Motor neuron (in vitro differentiated cells): ENCODE measurements around the gene EPS8L2. TPM values are rescaled to one million over a fixed set of nuclear protein-coding genes. Genes with fewer than 3 reads are reported as not detected.

Experiments
- ATAC-seq, 8 experiments: fragments of 200-7000 bp; cut with Tn5 transposase; replicated peaks in 6 of 8; 2 replicates each; pipeline ENCODE4 v1.8.0; 2021; ENCODE audit warnings: mild to moderate bottlenecking in 8 of 8, moderate library complexity in 8 of 8
- H3K27ac ChIP-seq, 2 donors: fragments of 250-450 bp; sonication (Bioruptor Pico); 2 replicates each; pipeline ENCODE4 v1.9.0; 2021; ENCODE audit warnings: antibody characterized with exemption in 2 of 2, mild to moderate bottlenecking in 2 of 2, moderate library complexity in 1 of 2
- H3K4me1 ChIP-seq, 2 donors: fragments of 250-450 bp; sonication (Bioruptor Pico); replicated peaks in 1 of 2; 2 replicates each; pipeline ENCODE4 v1.6.1; 2021; ENCODE audit warnings: antibody characterized with exemption in 2 of 2, mild to moderate bottlenecking in 2 of 2, moderate library complexity in 1 of 2
- H3K4me3 ChIP-seq, 5 donors: fragments of 250-450 bp; sonication (Bioruptor Pico); 2 replicates each; pipeline ENCODE4 v1.9.0; 2021; ENCODE audit warnings: antibody characterized with exemption in 5 of 5, mild to moderate bottlenecking in 5 of 5, moderate library complexity in 4 of 5
- WGBS, 10 experiments: fragments of 450-650 bp; shearing (Covaris generic); methylation state at CpG; one replicate each; pipeline ENCODE4 v1.0.0; 2022; 5-methylcytosine and 5-hydroxymethylcytosine counted together
- in situ Hi-C, 9 experiments: fragments of 400-800 bp; cut with MboI; loops; one replicate each; pipeline ENCODE4 v1.15.0; 2021; ENCODE audit warnings: low sequenced_read_pairs in 9 of 9, low pct_unique_long_range_greater_than_20kb in 2 of 9; ENCODE audit not compliant: unreplicated experiment in 9 of 9
- total RNA-seq, 8 experiments: library from RNA; unstranded; fragments of 300-600 nt; gene quantifications; 2 replicates each; pipeline versions ENCODE4 v1.2.3 to v1.2.4, GENCODE V29; 2022

EPS8L2 gene
- total RNA-seq, 8 experiments from 2014 or later = 1.2 to 41.9 (median 7.9) TPM

DNA sequence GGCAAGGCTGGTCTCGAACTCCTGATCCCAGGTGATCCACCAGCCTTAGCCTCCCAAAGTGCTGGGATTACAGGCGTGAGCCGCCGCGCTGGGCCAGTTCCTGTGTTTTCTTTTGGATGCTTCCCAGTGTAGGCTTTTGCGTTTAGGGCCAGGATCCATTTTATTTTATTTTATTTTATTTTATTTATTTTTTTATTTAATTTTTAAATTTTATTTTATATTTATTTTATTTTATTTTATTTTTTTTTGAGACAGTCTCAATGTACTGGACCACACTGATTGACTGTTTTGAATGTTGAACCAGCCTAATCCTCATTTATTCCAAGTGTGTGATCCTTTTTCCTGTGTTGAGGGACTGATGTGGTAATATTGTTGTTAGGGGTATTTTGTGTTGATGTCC, 8.4 kb downstream of the EPS8L2 start:
- ATAC-seq = no peak
- in situ Hi-C loops = no loop called here
- WGBS, 10 experiments = 89 to 100% (median 97%) methylated on average over 1 to 6 of the region's 6 CpGs; no CpG with 5 or more reads in 1 of the 10 experiments
- H3K4me3 ChIP-seq = no peak overlapping the region
- no peak overlapping the region for H3K27ac ChIP-seq
- H3K4me1 ChIP-seq = peaks cover 0 to 5% of the 10 kb centered on the region in 2 donors

DNA sequence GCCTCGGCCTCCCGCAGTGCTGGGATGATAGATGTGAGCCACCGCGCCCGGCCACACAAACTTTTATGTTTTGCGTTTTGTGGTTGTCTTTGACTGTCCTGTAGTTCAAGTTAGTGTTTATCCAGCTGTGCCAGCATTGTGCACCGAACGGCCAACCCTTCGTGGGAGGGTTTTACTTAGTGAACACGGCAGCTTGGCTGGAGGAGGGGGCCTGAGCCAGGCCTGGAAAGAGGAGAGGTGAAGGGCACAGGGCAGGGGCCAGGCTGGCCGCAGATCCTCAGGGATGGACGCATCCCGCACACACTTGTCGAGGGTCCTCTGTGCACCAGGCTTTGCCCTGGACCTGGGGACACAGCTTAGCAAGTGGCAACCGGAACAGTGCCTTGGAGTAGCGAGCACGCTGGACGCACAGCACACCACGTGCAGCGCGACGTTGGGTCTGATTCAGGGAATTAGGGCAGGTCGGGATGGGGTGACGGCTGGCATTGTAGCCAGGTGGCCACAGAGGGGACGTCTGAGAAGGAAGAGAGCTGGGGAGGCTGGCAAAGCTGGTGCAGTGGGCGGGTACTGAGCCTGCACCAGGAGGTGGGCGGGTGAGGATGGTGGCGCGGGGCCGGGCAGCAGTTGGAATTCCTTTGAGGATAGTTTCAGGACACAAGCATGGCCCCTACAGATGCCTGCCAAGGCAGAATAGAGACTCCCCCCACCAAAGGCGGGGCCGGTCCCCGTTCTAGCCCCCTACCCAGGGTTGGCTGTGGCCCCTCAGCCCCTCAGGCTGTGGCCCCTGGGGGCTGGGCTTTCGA, 13.4 kb downstream of the EPS8L2 start:
- 68 to 100% (median 90%) methylated on average over 2 to 9 of the region's 34 CpGs; no CpG with 5 or more reads in 3 of the 10 experiments for WGBS, 10 experiments
- peak in 1 of 8 experiments; percentile 18 for ATAC-seq

DNA sequence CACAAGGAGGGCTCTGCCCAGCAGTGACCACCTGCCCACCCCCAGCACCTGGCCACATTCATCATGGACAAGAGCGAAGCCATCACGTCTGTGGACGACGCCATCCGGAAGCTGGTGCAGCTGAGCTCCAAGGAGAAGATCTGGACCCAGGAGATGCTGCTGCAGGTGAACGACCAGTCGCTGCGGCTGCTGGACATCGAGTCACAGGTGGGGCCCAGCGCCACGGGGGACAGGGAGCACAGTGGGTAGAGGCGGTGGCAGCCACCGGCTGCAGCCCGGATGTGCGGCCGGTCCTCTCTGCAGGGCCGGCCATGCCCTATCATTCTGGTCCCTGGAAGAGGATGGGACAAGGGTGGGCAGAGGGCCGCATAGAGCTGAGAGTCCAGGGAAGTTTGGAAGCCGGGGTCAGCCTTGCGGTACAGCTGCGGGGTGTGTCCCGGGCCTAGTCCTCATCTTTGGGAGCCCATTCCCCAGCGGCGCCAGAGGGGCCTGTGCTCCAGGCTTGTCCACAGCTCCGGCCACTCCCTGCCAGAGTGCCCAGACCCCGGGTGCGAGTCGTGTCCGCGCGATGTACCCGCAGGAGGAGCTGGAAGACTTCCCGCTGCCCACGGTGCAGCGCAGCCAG, 14.1 kb downstream of the EPS8L2 start:
- 20 to 100% (median 85%) methylated on average over 1 to 4 of the region's 35 CpGs; no CpG with 5 or more reads in 5 of the 10 experiments for WGBS, 10 experiments
- no peak for ATAC-seq
- no peak overlapping the region for H3K27ac ChIP-seq
- in situ Hi-C loops = no loop called here
- H3K4me3 ChIP-seq = no peak overlapping the region
- peaks cover 18 to 20% of the 10 kb centered on the region in 2 donors for H3K4me1 ChIP-seq

More for the DNA sequence above, 13.4 kb downstream of the EPS8L2 start:
- peaks cover 13 to 17% of the 10 kb centered on the region in 2 donors for H3K4me1 ChIP-seq
- in situ Hi-C loops = no loop called here
- no peak overlapping the region for H3K4me3 ChIP-seq
- H3K27ac ChIP-seq = no peak overlapping the region

DNA sequence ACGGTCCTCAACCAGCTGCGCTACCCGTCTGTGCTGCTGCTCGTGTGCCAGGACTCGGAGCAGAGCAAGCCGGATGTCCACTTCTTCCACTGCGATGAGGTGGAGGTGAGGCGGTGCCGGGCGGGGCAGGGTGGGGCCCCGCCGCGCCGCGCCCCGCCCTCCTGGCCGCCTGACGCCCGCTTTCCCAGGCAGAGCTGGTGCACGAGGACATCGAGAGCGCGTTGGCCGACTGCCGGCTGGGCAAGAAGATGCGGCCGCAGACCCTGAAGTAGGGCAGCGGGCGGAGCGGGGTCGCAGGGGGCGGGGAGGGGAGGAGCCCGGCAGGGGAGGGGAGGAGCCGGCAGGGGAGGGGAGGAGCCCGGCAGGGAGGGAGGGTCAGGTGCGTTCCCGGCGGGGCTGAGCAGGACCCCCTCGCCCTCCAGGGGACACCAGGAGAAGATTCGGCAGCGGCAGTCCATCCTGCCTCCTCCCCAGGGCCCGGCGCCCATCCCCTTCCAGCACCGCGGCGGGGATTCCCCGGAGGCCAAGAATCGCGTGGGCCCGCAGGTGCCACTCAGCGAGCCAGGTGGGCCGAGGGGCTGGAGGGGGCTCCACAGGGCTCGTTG, 14.7 kb downstream of the EPS8L2 start:
- in situ Hi-C loops = no loop called here
- H3K4me1 ChIP-seq = peaks cover 18 to 22% of the 10 kb centered on the region in 2 donors
- H3K27ac ChIP-seq = no peak overlapping the region
- peak overlapping the region in 1 of 5 donors; percentile 14 for H3K4me3 ChIP-seq
- 18% methylated on average over 3 of the region's 53 CpGs; no CpG with 5 or more reads in 9 of the 10 experiments for WGBS, 10 experiments
- peak in 5 of 8 experiments; percentile 21 to 76 (median 70) for ATAC-seq

DNA sequence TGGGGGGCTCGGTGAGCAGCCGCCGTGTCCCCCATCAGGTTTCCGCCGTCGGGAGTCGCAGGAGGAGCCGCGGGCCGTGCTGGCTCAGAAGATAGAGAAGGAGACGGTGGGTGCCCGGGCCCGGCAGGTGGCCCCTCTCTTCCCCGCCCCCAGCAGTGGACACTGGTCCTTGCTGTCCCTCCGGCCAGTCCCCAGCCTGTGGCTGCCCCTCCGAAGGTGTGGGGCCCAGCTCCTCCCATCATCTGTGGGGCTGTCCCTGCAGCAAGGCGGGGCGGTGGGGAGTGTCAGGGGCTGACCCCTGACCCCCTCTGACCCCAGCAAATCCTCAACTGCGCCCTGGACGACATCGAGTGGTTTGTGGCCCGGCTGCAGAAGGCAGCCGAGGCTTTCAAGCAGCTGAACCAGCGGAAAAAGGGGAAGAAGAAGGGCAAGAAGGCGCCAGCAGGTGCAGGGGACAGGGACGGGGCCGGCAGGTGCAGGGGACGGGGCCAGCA, 15.3 kb downstream of the EPS8L2 start:
- Histone ChIP-seq H3K4me1 (peaks cover 22 to 27% of the 10 kb centered on the region in 2 donors), H3K27ac (no peak overlapping the region), H3K4me3 (peak overlapping the region in 1 of 5 donors; percentile 14)
- in situ Hi-C loops = no loop called here
- WGBS, 10 experiments = 100% methylated on average over 1 of the region's 28 CpGs; no CpG with 5 or more reads in 9 of the 10 experiments
- no peak for ATAC-seq

DNA sequence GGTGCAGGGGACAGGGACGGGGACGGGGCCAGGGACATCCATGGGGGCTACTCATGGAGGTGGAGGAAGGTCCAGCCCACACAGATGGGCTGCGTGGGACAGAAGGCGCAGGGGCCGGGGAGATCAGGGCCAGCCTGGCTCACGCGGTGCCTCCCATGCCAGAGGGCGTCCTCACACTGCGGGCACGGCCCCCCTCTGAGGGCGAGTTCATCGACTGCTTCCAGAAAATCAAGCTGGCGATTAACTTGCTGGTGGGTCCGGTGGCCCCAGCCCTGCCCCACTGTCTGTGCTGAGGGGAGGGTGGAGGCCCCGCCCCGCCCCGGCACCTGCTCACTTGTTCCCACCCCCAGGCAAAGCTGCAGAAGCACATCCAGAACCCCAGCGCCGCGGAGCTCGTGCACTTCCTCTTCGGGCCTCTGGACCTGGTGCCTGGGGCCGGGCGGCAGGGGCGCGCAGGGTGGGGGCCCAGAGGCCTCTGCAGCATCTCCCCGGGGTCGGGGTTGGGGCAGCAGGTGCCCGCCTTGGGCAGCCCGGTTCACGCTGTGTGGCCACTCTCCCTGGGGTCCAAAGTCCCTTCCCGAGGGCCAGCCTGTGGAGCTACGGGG, 15.8 kb downstream of the EPS8L2 start:
- WGBS, 10 experiments = 20% methylated on average over 2 of the region's 33 CpGs; no CpG with 5 or more reads in 9 of the 10 experiments
- no peak overlapping the region for H3K4me3 ChIP-seq
- in situ Hi-C loops = no loop called here

DNA sequence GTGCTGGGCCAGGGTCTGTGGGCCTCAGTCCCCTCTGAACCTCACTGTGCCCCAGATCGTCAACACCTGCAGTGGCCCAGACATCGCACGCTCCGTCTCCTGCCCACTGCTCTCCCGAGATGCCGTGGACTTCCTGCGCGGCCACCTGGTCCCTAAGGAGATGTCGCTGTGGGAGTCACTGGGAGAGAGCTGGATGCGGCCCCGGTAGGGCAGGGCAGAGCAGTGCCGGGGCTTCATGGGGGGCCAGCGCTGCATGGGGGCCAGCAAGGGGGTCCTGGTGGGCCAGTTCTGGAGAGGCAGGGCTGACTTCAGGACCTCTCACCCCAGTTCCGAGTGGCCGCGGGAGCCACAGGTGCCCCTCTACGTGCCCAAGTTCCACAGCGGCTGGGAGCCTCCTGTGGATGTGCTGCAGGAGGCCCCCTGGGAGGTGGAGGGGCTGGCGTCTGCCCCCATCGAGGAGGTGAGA, 16.3 kb downstream of the EPS8L2 start:
- 36% methylated on average over 6 of the region's 20 CpGs; no CpG with 5 or more reads in 9 of the 10 experiments for WGBS, 10 experiments
- H3K4me3 ChIP-seq = no peak overlapping the region

More for the DNA sequence above, 15.8 kb downstream of the EPS8L2 start:
- no peak overlapping the region for H3K27ac ChIP-seq
- H3K4me1 ChIP-seq = peaks cover 22 to 33% of the 10 kb centered on the region in 2 donors
- peak in 2 of 8 experiments; percentile 13 to 17 for ATAC-seq

DNA sequence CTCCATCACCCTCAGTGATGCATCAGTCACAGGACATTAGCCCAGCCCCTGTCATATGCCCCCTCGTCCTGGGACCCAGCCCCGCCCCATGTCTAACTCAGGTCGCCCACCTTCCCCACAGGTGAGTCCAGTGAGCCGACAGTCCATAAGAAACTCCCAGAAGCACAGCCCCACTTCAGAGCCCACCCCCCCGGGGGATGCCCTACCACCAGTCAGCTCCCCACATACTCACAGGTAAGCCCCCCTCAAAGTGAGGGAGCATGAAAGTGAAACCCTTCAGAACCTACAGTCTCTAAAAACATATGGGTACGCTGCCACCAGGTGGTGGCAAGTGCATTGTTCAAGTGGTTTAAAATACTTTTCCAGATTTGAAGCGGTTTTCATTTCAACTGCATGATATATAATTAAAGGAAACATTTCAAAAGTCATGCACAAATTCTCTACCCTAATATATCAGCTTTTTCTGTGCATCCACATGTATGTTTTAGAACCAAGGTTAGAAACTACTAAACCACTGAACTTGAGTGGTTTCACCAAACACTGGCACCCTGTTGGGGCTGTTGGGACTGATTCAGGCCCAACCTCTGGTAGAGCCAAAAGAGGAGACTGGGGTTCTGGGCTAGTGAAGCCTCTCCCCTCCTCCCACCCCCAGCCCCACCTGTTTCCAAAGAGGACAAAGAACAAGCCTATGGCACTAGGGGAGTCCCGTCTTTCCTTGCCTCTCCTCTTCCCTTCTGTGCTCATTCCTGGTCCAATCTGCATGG, 17.3 kb downstream of the EPS8L2 start:
- in situ Hi-C loops = no loop called here
- H3K4me3 ChIP-seq = no peak overlapping the region
- H3K27ac ChIP-seq = no peak overlapping the region
- ATAC-seq = peak in 1 of 8 experiments; percentile 11
- WGBS, 10 experiments = 0 to 67% (median 7%) methylated on average over 1 to 2 of the region's 8 CpGs; no CpG with 5 or more reads in 4 of the 10 experiments
- peaks cover 22 to 36% of the 10 kb centered on the region in 2 donors for H3K4me1 ChIP-seq

More for the DNA sequence above, 16.3 kb downstream of the EPS8L2 start:
- ATAC-seq = no peak
- in situ Hi-C loops = no loop called here
- no peak overlapping the region for H3K27ac ChIP-seq
- peaks cover 22 to 33% of the 10 kb centered on the region in 2 donors for H3K4me1 ChIP-seq

DNA sequence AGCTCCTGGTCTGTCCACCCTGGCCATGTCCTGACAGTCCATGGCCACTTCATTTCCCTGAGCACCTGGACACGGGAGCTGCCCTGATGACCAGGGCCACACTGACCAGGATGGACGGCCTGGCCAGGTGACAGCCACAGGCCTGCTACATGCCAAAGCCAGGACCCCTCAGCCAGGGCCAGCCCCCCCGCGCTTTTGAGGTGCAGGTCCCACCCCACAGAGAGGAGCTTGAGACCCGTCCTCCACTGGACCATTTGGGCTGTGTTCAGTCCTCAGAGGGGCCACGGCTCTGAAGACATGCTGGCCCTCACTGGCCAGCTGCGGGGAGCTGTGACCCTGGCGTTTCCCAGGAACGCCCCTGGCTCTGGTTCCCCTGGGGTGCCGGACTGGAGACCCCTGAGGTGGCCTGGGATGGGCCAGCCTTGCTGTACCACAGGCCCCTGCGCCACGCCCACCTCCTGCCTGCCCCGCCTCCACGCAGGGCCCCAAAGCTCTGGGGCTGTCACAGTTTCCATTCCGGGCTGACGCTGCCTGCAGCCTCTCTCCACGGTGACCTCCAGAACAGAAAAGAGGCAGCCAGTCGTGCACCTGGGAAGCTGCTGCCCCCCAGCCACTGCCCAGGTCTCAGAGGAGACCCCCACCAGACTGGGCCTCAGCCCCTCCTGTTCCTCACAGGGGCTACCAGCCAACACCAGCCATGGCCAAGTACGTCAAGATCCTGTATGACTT, 18.2 kb downstream of the EPS8L2 start:
- Histone ChIP-seq H3K27ac (no peak overlapping the region), H3K4me1 (peaks cover 22 to 36% of the 10 kb centered on the region in 2 donors), H3K4me3 (no peak overlapping the region)
- no peak for ATAC-seq
- WGBS, 10 experiments = 10 to 30% methylated on average over 2 of the region's 19 CpGs; no CpG with 5 or more reads in 8 of the 10 experiments
- in situ Hi-C loops = no loop called here

DNA sequence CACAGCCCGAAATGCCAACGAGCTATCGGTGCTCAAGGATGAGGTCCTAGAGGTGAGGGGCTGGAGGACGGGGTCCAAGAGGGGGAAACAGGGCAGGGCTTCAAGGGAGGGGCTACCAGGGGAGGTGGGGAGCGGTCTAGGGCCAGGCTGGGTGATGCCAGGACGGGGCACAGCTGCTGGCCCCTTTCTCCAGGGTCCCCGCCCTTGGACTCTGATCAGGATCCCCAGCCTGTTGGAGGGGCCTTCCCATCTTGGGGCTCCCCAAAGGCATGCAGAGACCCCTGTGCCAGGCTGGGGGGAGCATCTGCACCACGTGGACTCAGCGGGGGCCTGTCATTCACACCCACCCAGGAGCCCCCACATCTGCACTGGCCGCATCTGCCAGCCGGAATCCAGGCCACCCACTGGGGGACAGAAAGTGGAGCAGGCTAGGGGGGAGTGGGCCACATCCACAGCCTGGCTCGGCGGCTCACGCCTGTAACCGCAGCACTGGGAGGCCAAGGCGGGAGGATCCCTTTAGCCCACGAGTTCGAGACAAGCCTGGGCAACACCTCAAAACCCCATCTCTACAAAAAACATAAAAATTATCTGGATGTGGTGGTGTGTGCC, 18.9 kb downstream of the EPS8L2 start:
- in situ Hi-C loops = no loop called here
- ATAC-seq = no peak
- H3K4me3 ChIP-seq = no peak overlapping the region
- no peak overlapping the region for H3K27ac ChIP-seq
- H3K4me1 ChIP-seq = peaks cover 22 to 36% of the 10 kb centered on the region in 2 donors
- WGBS, 10 experiments = 10 to 96% (median 47%) methylated on average over 2 to 4 of the region's 18 CpGs; no CpG with 5 or more reads in 7 of the 10 experiments

DNA sequence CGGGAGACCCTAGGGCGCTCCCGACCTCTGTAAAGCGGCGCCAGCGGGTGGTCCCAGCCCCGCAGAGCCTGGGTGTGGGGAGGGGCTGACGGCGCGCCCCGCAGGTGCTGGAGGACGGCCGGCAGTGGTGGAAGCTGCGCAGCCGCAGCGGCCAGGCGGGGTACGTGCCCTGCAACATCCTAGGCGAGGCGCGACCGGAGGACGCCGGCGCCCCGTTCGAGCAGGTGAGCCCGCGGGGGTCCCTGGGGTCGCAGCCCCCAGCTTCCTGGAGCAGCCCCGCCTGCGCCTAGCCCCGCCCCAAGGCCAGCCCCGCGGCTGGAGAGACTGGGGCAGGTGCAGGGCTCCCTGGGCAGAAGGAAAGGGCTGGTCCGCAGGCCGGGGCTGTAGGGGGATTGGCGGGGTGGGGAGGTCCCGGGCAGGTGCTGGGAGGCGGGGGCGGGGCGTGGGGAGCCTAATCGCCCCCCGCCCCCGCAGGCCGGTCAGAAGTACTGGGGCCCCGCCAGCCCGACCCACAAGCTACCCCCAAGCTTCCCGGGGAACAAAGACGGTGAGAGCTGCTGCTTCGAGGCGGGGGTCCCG, 19.7 kb downstream of the EPS8L2 start:
- Histone ChIP-seq H3K4me3 (peak overlapping the region in 4 of 5 donors; percentile 13 to 23 (median 20)), H3K27ac (no peak overlapping the region), H3K4me1 (peaks cover 22 to 33% of the 10 kb centered on the region in 2 donors)
- WGBS, 10 experiments = no CpG with 5 or more reads among the region's 53 CpGs
- peak in 3 of 8 experiments; percentile 6 to 9 (median 6) for ATAC-seq
- in situ Hi-C loops = no loop called here
